CD14-positive monocyte (primary cell): ENCODE results near the gene PIK3R1. TPM values are rescaled to one million over a fixed set of nuclear protein-coding genes. Genes with fewer than 3 reads are reported as not detected.

Experiments used
- DNase-seq, 3 donors: peaks; one replicate each; pipeline ENCODE4 v3.0.0-alpha.2; 2011 to 2022
- H2AFZ ChIP-seq: 2 replicates; pipeline ENCODE4 v1.6.0; 2012; ENCODE audit warnings: mild to moderate bottlenecking, low read depth, low read length, inconsistent platforms; ENCODE audit not compliant: insufficient read depth, poor library complexity, severe bottlenecking
- H3K27ac ChIP-seq, 2 donors: 1 replicate in 1 of 2; 2 replicates in 1 of 2; pipeline ENCODE4 v1.5.1; 2012 to 2013; ENCODE audit warnings: low read length in 2 of 2, control low read depth in 1 of 2, inconsistent platforms in 1 of 2, low read depth in 1 of 2, mild to moderate bottlenecking in 1 of 2
- H3K27me3 ChIP-seq, 2 donors: one replicate each; pipeline versions ENCODE4 v1.6.0 to v1.6.1; 2011 to 2013; ENCODE audit warnings: low read length in 2 of 2; ENCODE audit not compliant: control insufficient read depth in 2 of 2, insufficient read depth in 2 of 2
- H3K36me3 ChIP-seq, 2 donors: replicated peaks in 1 of 2; 1 replicate in 1 of 2; 2 replicates in 1 of 2; pipeline versions ENCODE4 v1.5.1 to v1.6.1; 2012 to 2013; ENCODE audit warnings: low read length in 2 of 2, control low read depth in 1 of 2, inconsistent platforms in 1 of 2, mild to moderate bottlenecking in 1 of 2; ENCODE audit not compliant: insufficient read depth in 2 of 2, control insufficient read depth in 1 of 2
- H3K4me1 ChIP-seq, 2 donors: 1 replicate in 1 of 2; 2 replicates in 1 of 2; pipeline versions ENCODE4 v1.5.1 to v1.6.1; 2012 to 2013; ENCODE audit warnings: low read length in 2 of 2, control low read depth in 1 of 2, inconsistent platforms in 1 of 2, mild to moderate bottlenecking in 1 of 2, moderate library complexity in 1 of 2; ENCODE audit not compliant: insufficient read depth in 2 of 2, control insufficient read depth in 1 of 2
- H3K4me2 ChIP-seq: replicated peaks from 2 replicates; pipeline ENCODE3; 2012; ENCODE audit warnings: low read length, moderate library complexity, mild to moderate bottlenecking; ENCODE audit not compliant: poor library complexity, severe bottlenecking; ENCODE audit errors: extremely low read depth
- H3K4me3 ChIP-seq, 3 experiments: fragments of 200-600 bp in 1 of 3; sonication (generic) in 1 of 3; replicated peaks in 1 of 3; 1 replicate in 2 of 3; 2 replicates in 1 of 3; pipeline ENCODE4 v1.5.1; 2011 to 2013; ENCODE audit warnings: low read length in 3 of 3, mild to moderate bottlenecking in 3 of 3, control low read depth in 2 of 3, low read depth in 2 of 3, inconsistent platforms in 1 of 3, moderate library complexity in 1 of 3
- H3K79me2 ChIP-seq: 2 replicates; pipeline ENCODE4 v1.6.0; 2012; ENCODE audit warnings: mild to moderate bottlenecking, control low read depth, inconsistent platforms, low read length, moderate library complexity; ENCODE audit not compliant: insufficient read depth
- H3K9ac ChIP-seq: 2 replicates; pipeline ENCODE4 v1.6.0; 2017; ENCODE audit warnings: low read length, mild to moderate bottlenecking; ENCODE audit not compliant: insufficient read depth, poor library complexity, severe bottlenecking
- H3K9me3 ChIP-seq, 2 donors: replicated peaks in 1 of 2; 1 replicate in 1 of 2; 2 replicates in 1 of 2; pipeline versions ENCODE4 v1.5.1 to v1.6.1; 2012 to 2013; ENCODE audit warnings: low read length in 2 of 2, control low read depth in 1 of 2; ENCODE audit not compliant: control insufficient read depth in 1 of 2, insufficient read depth in 1 of 2
- H4K20me1 ChIP-seq: 2 replicates; pipeline ENCODE4 v1.6.0; 2012; ENCODE audit warnings: mild to moderate bottlenecking, low read length, control low read depth, moderate library complexity; ENCODE audit not compliant: insufficient read depth
- H3K27ac Mint-ChIP-seq, 7 donors: one replicate each; pipeline ENCODE4 v1.8.0; 2020; ENCODE audit warnings: mild to moderate bottlenecking in 7 of 7, mixed read lengths in 7 of 7, moderate library complexity in 6 of 7, inconsistent platforms in 2 of 7
- H3K27me3 Mint-ChIP-seq, 3 donors: one replicate each; pipeline ENCODE4 v1.8.0; 2021 to 2022; ENCODE audit warnings: low read depth in 3 of 3, mild to moderate bottlenecking in 3 of 3, mixed read lengths in 3 of 3, moderate library complexity in 3 of 3, inconsistent platforms in 1 of 3
- H3K36me3 Mint-ChIP-seq, 2 donors: one replicate each; pipeline ENCODE4 v1.8.0; 2020; ENCODE audit warnings: mixed read lengths in 2 of 2, inconsistent platforms in 1 of 2, mild to moderate bottlenecking in 1 of 2
- H3K4me1 Mint-ChIP-seq: one replicate; pipeline ENCODE4 v1.8.0; 2020; ENCODE audit warnings: mild to moderate bottlenecking, mixed read lengths
- H3K4me3 Mint-ChIP-seq, 2 donors: one replicate each; pipeline ENCODE4 v1.8.0; 2020; ENCODE audit warnings: mild to moderate bottlenecking in 2 of 2, mixed read lengths in 2 of 2, moderate library complexity in 1 of 2
- H3K9me3 Mint-ChIP-seq, 7 donors: one replicate each; pipeline ENCODE4 v1.8.0; 2020 to 2022; ENCODE audit warnings: mixed read lengths in 7 of 7, mild to moderate bottlenecking in 6 of 7, moderate library complexity in 6 of 7, inconsistent platforms in 2 of 7
- WGBS: methylation state at CpG from one replicate; pipeline ENCODE4 v1.1.5; 2013; ENCODE audit warnings: missing lambda C conversion rate; ENCODE audit not compliant: insufficient coverage; 5-methylcytosine and 5-hydroxymethylcytosine counted together
- intact Hi-C, 2 donors: fragments of 100-400 bp; cut with micrococcal nuclease; formaldehyde crosslinking; loops; one replicate each; pipeline versions ENCODE4 v1.15.0 to v1.15.1; 2023
- polyA plus RNA-seq, 3 donors: library from polyadenylated mRNA; depleted of rRNA in 1 of 3; unstranded in 2 of 3; stranded (reverse) in 1 of 3; fragments of 300-500 nt in 2 of 3; fragments of >200 nt in 1 of 3; fragmentation: Illumina TruSeq in 2 of 3; gene quantifications; 1 replicate in 2 of 3; 2 replicates in 1 of 3; pipeline ENCODE4 v1.2.3, GENCODE V29; 2012 to 2021
- TF ChIP-seq, protein P1 (sequence below): fragments of 200-600 bp; IDR thresholded peaks from one replicate; pipeline ENCODE4 v1.8.0; 2022; ENCODE audit warnings: antibody characterized with exemption, mild to moderate bottlenecking

PIK3R1 gene
- polyA plus RNA-seq, 3 donors, result 9.5 to 25.5 (median 10.5) TPM

DNA sequence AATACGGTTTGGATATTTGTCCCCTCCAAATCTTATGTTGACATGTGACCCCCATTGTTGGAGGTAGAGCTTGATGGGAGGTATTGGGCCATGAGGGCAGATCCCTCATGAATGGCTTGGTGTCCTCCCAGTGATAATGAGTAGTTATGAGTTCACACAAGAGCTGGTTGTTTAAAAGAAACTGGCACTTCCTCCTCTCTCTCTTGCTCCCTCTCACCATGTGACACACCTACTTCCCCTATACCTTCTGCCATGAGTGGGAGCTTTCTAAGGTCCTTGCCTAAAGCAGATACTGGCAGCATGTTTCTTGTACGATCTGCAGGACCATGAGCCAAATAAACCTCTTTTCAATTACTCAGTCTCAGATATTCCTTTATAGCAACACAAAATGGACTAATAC is 132.0 kb downstream of the PIK3R1 start:
- Mint-ChIP-seq H3K36me3 (no peaks in the 10 kb centered on the region), H3K27ac (peak overlapping the region; percentile 23 to 84 (median 63)), H3K4me3 (no peak overlapping the region), H3K9me3 (peaks cover 0 to 4% (median 0%) of the 10 kb centered on the region in 7 donors), H3K4me1 (peaks cover 25% of the 10 kb centered on the region), H3K27me3 (peaks cover 0 to 3% (median 1%) of the 10 kb centered on the region in 3 donors)
- peak overlapping the region in 1 of 2 donors; percentile 62 for H3K27ac ChIP-seq
- no peak overlapping the region for H3K4me3 ChIP-seq
- H3K79me2 ChIP-seq, result no peaks in the 10 kb centered on the region
- H3K27me3 ChIP-seq, result no peaks in the 10 kb centered on the region
- H3K4me1 ChIP-seq, result peaks cover 24 to 28% of the 10 kb centered on the region in 2 donors
- TF ChIP-seq, protein P1, sequence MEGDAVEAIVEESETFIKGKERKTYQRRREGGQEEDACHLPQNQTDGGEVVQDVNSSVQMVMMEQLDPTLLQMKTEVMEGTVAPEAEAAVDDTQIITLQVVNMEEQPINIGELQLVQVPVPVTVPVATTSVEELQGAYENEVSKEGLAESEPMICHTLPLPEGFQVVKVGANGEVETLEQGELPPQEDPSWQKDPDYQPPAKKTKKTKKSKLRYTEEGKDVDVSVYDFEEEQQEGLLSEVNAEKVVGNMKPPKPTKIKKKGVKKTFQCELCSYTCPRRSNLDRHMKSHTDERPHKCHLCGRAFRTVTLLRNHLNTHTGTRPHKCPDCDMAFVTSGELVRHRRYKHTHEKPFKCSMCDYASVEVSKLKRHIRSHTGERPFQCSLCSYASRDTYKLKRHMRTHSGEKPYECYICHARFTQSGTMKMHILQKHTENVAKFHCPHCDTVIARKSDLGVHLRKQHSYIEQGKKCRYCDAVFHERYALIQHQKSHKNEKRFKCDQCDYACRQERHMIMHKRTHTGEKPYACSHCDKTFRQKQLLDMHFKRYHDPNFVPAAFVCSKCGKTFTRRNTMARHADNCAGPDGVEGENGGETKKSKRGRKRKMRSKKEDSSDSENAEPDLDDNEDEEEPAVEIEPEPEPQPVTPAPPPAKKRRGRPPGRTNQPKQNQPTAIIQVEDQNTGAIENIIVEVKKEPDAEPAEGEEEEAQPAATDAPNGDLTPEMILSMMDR, result no peak
- WGBS, result 100% methylated on average over 1 of the region's 2 CpGs
- H3K9ac ChIP-seq, result no peak overlapping the region
- H3K36me3 ChIP-seq, result no peaks in the 10 kb centered on the region
- H3K9me3 ChIP-seq, result no peaks in the 10 kb centered on the region
- H3K4me2 ChIP-seq, result no peak overlapping the region
- peak; percentile 71 to 86 (median 79) for DNase-seq
- H4K20me1 ChIP-seq, result no peaks in the 10 kb centered on the region
- no peak overlapping the region for H2AFZ ChIP-seq
- intact Hi-C loops, result loop anchor here in 1 of 2 donors (10.0 kb wide), 1 partner anchor 63 kb away; no protein-coding TSS in a partner anchor

DNA sequence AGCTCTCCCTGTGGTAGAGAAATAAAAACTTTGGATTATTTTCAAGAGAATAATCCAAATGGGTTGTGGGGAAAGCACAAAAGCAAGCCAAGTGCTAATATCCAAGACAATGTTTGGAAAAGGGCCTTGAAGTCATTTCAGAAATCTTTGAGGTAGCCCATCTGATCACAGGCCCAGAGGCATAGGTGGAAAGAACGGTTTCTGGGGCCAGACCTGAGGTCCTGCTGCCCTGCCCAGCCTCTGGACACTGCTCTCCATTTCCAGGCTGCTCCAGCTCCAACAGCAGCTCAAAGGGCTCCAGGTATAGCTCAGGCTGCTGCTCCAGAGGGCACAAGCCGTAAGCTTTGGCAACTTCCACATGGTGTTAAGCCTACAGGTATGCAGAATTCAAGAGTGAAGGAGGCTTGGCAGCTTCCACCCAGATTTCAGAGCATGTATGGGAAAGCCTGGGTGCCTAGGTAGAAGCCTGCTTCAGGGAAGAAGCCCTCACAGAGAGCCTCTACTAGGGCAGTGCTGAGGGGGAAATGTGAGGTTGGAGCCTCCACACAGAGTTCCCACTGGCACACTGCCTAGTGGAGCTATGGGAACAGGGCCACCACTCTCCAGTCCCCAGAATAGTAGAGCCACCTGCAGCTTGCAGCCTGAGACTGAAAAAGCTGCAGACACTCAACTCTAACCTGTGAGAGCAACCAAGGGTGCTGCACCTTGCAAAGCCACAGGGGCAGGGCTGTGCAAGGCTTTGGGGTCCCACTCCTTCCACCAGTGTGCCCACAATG is 133.1 kb downstream of the PIK3R1 start:
- no peak overlapping the region for H3K4me2 ChIP-seq
- Mint-ChIP-seq H3K36me3 (no peaks in the 10 kb centered on the region), H3K4me1 (peaks cover 30% of the 10 kb centered on the region), H3K27ac (no peak overlapping the region), H3K9me3 (peaks cover 0 to 4% (median 0%) of the 10 kb centered on the region in 7 donors), H3K27me3 (peaks cover 0 to 3% (median 1%) of the 10 kb centered on the region in 3 donors), H3K4me3 (no peak overlapping the region)
- no peaks in the 10 kb centered on the region for H3K9me3 ChIP-seq
- 100% methylated on average over 2 of the region's 2 CpGs for WGBS
- H2AFZ ChIP-seq, result no peak overlapping the region
- H3K4me1 ChIP-seq, result peaks cover 24 to 28% of the 10 kb centered on the region in 2 donors
- TF ChIP-seq, protein P1, result no peak
- intact Hi-C loops, result loop anchor here in 1 of 2 donors (10.0 kb wide), 1 partner anchor 64 kb away; no protein-coding TSS in a partner anchor
- H3K36me3 ChIP-seq, result no peaks in the 10 kb centered on the region
- H3K79me2 ChIP-seq, result no peaks in the 10 kb centered on the region
- H3K9ac ChIP-seq, result no peak overlapping the region
- peak overlapping the region in 1 of 2 donors; percentile 62 for H3K27ac ChIP-seq
- H3K4me3 ChIP-seq, result no peak overlapping the region
- no peaks in the 10 kb centered on the region for H3K27me3 ChIP-seq
- no peak for DNase-seq
- H4K20me1 ChIP-seq, result no peaks in the 10 kb centered on the region
